Activated CD8-positive, alpha-beta T cell treated with anti-CD3 and anti-CD28 coated beads for 36 hours (primary cell): Measurements from ENCODE around the gene CAMTA1. TPM values are rescaled to one million over a fixed set of nuclear protein-coding genes. Genes with fewer than 3 reads are reported as not detected.

Experiments
- ATAC-seq: fragments of 200-7000 bp; cut with Tn5 transposase; one replicate; pipeline ENCODE4 v1.10.0; 2021; ENCODE audit warnings: mild to moderate bottlenecking, moderate library complexity
- CTCF ChIA-PET: fragments of 350-600 bp; sonication (Branson Sonifier 250); formaldehyde crosslinking; loops from one replicate; lab custom pipeline; 2021; ENCODE audit warnings: antibody characterized with exemption; lab: Charles Lee
- POLR2A ChIA-PET: fragments of 350-600 bp; sonication (Branson Sonifier 250); formaldehyde crosslinking; loops from one replicate; lab custom pipeline; 2021; ENCODE audit warnings: antibody characterized with exemption; lab: Charles Lee
- DNase-seq: peaks from one replicate; pipeline ENCODE4 v3.0.0-alpha.2; 2020
- H3K27ac Mint-ChIP-seq: one replicate; pipeline ENCODE4 v1.8.0; 2021; ENCODE audit warnings: mild to moderate bottlenecking, mixed read lengths
- H3K27me3 Mint-ChIP-seq: one replicate; pipeline ENCODE4 v1.8.0; 2021; ENCODE audit warnings: mixed read lengths
- H3K36me3 Mint-ChIP-seq: one replicate; pipeline ENCODE4 v1.8.0; 2021; ENCODE audit warnings: low read depth, mixed read lengths
- H3K4me1 Mint-ChIP-seq: one replicate; pipeline ENCODE4 v1.8.0; 2021; ENCODE audit warnings: low read depth, mixed read lengths
- H3K4me3 Mint-ChIP-seq: one replicate; pipeline ENCODE4 v1.8.0; 2021; ENCODE audit warnings: mild to moderate bottlenecking, moderate library complexity, mixed read lengths
- H3K9me3 Mint-ChIP-seq: one replicate; pipeline ENCODE4 v1.8.0; 2021; ENCODE audit warnings: mixed read lengths
- CTCF ChIP-seq: fragments of 200-600 bp; IDR thresholded peaks from one replicate; pipeline ENCODE4 v1.8.0; 2022; ENCODE audit warnings: antibody characterized with exemption, mild to moderate bottlenecking
- intact Hi-C: fragments of 100-400 bp; cut with micrococcal nuclease; formaldehyde crosslinking; loops from one replicate; pipeline ENCODE4 v1.10.0; 2022
- total RNA-seq, 2 experiments: library from RNA; stranded (reverse); gene quantifications; one replicate each; pipeline ENCODE4 v1.2.3, GENCODE V29; 2021

Gene CAMTA1
- total RNA-seq, 2 experiments from 2014 or later: 67.7 to 70.9 TPM

GRCh38 chr1:6928106-6928885 lies 143.0 kb downstream of the CAMTA1 start:
- Mint-ChIP-seq H3K4me3 (no peak overlapping the region), H3K36me3 (no peaks in the 10 kb centered on the region), H3K9me3 (no peaks in the 10 kb centered on the region), H3K27ac (no peak overlapping the region), H3K27me3 (peaks cover 6% of the 10 kb centered on the region), H3K4me1 (no peaks in the 10 kb centered on the region)
- DNase-seq (no peak), ATAC-seq (no peak)
- ChIA-PET CTCF (interaction anchor here (1.0 kb wide), 1 partner anchor 142 kb away, joined by 3 read pairs; no protein-coding TSS in a partner anchor), POLR2A (no interaction called here)
- no peak for TF ChIP-seq CTCF
- intact Hi-C loops: no loop called here

- DNase-seq: no peak
- Mint-ChIP-seq H3K4me3 (no peak overlapping the region), H3K27ac (no peak overlapping the region), H3K36me3 (no peaks in the 10 kb centered on the region), H3K4me1 (no peaks in the 10 kb centered on the region), H3K27me3 (peaks cover 16% of the 10 kb centered on the region), H3K9me3 (no peaks in the 10 kb centered on the region)
- POLR2A ChIA-PET: interaction anchor here (0.7 kb wide), 1 partner anchor 230 kb away, joined by 3 read pairs; the partner anchor contains the start of gene DNAJC11
- no peak for ATAC-seq
- intact Hi-C loops: no loop called here
- TF ChIP-seq CTCF: no peak
- CTCF ChIA-PET: no interaction called here
Measured at GRCh38 chr1:6930732-6931300, 145.6 kb downstream of the CAMTA1 start.

GRCh38 chr1:6935361-6935883 lies 150.2 kb downstream of the CAMTA1 start:
- POLR2A ChIA-PET: no interaction called here
- Mint-ChIP-seq H3K27ac (no peak overlapping the region), H3K9me3 (no peaks in the 10 kb centered on the region), H3K4me1 (no peaks in the 10 kb centered on the region), H3K36me3 (no peaks in the 10 kb centered on the region), H3K4me3 (no peak overlapping the region), H3K27me3 (peaks cover 13% of the 10 kb centered on the region)
- no peak for TF ChIP-seq CTCF
- CTCF ChIA-PET: interaction anchor here (0.9 kb wide), 1 partner anchor 61 kb away, joined by 3 read pairs; no protein-coding TSS in a partner anchor
- intact Hi-C loops: no loop called here
- no peak for ATAC-seq
- no peak for DNase-seq

GRCh38 chr1:6935911-6936690 lies 150.8 kb downstream of the CAMTA1 start:
- TF ChIP-seq CTCF: no peak
- ChIA-PET CTCF (no interaction called here), POLR2A (no interaction called here)
- no peaks in the 10 kb centered on the region for H3K4me1 Mint-ChIP-seq
- intact Hi-C loops: no loop called here
- H3K36me3 Mint-ChIP-seq: no peaks in the 10 kb centered on the region
- H3K9me3 Mint-ChIP-seq: no peaks in the 10 kb centered on the region
- no peak overlapping the region for H3K27ac Mint-ChIP-seq
- no peak overlapping the region for H3K4me3 Mint-ChIP-seq
- H3K27me3 Mint-ChIP-seq: peaks cover 13% of the 10 kb centered on the region
- DNase-seq: no peak
- no peak for ATAC-seq
